Measurements from ENCODE around the gene CHTOP.

CHTOP gene

DNA sequence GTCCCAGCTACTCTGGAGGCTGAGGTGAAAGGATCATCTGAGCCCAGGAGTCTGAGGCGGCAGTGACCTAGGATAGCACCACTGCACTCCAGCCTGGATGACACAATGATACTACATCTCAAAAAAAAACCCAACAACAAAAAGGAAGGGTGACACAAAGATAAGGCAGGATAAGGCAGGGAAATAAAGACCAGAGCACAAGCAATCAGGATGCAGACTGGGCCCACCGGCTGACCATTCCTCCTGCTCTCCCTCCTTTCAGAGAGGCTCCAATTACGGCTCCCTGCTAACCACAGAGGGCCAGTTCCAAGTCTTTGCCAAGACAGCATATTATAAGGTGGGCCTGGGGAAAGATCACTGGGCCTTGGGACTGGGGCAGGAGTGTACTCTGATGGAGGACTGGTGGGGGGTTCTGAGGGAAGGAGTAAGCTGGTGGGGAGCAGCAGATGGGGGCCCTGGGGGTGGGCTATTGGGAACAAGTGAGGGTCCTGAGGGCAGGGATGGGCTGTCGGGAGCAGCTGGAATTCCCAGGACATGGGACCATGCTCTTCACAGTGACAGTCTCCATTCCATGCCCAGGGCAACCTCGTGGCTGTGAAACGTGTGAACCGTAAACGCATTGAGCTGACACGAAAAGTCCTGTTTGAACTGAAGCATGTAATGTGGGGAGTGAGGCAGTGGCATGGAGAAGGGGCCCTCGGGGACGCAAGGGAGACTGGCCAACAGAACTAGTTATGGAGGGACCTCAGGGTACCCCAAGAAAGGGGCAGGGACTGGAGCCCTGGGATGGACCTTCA is 51.9 kb downstream of the CHTOP start:
- DNase-seq (ENCODE audit: low spot score) = no peak

DNA sequence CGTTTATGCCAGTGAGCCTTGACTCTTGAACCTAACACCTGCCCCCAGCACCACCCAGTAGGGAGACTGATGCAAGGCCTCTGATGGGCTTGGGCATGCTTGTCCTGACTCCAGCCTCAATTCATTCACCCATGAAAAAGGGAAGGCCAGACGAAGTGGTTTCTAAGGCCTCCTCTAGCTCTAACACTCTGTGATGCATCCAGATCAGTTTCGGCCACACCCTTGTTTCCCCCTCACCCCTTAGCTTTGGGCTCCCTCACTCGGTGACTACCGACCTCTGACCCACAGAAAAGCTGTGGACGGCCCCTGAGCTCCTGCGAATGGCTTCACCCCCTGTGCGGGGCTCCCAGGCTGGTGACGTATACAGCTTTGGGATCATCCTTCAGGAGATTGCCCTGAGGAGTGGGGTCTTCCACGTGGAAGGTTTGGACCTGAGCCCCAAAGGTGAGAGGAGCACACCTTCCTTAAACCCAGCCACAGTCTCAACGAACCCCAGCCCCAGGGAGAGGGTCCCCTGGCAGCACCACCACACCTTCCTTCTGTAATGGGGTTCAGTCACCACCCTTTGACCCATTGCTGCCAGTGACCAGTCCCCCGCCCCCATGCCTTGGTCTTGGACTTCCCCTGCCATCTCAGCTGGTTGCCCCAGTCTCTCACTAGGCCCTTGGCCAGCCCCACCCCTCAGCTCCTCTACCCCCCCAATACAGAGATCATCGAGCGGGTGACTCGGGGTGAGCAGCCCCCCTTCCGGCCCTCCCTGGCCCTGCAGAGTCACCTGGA is 53.7 kb downstream of the CHTOP start:
- DNase-seq (ENCODE audit: low spot score) = no peak

GRCh38 chr1:153688276-153688675 is 54.4 kb downstream of the CHTOP start:
- DNase-seq (ENCODE audit: low spot score) = no peak

DNA sequence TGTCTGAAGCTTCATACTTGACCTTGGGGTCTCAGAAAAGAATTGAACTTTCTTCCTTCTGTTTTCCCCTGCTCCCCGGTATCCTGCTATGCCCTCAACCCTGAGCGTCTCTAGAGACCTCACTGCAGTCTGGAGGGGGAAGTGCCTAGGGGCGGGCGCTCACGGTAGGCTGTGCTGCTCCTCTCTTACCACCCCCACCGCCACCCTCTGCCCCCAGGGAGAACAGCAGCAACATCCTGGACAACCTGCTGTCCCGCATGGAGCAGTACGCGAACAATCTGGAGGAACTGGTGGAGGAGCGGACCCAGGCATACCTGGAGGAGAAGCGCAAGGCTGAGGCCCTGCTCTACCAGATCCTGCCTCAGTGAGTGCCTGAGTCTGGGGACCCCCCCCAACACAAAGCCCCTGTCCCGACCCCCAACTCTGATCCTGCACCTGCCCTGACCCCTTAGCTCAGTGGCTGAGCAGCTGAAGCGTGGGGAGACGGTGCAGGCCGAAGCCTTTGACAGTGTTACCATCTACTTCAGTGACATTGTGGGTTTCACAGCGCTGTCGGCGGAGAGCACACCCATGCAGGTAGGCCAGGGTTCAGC is 55.0 kb downstream of the CHTOP start:
- no peak for DNase-seq (ENCODE audit: low spot score)

GRCh38 chr1:153693466-153693865 is 59.6 kb downstream of the CHTOP start:
- DNase-seq (ENCODE audit: low spot score) = no peak
